Measurements from ENCODE around the gene SGTB. TPM values are rescaled to one million over a fixed set of nuclear protein-coding genes. Genes with fewer than 3 reads are reported as not detected.
A peak's percentile ranks its signal among the peaks of the same experiment; 100 is the strongest.
"Not testable (repeated sequence)": the region's sequence is repeated elsewhere in the genome, so short reads cannot be mapped to it uniquely, and the experiment has no call there.

Gene SGTB
- total RNA-seq, 2 donors from 2014 or later: 3.1 to 3.6 TPM

GRCh38 chr5:65624025-65624570, 97.8 kb downstream of the SGTB start, which contains the start of gene TRIM23:
TRIM23 (minus strand) TSS chr5:65624333; CDS start chr5:65624274, 59 bp downstream.
- intact Hi-C loops (cut with DNase I): no loop called here
- H3K4me3 ChIP-seq: peak within 1 kb of the TSS; percentile 80 to 85
- ATAC-seq: peak; percentile 97

GRCh38 chr5:65623482-65623881, 98.4 kb downstream of the SGTB start:
- Histone ChIP-seq H3K36me3 (replicated peaks in 1 of 2; ENCODE audit: insufficient read depth in 1 of 2, low read depth in 2 of 2) (no peaks in the 10 kb centered on the region), H3K27me3 (no peaks in the 10 kb centered on the region), H3K9me3 (no peaks in the 10 kb centered on the region), H3K4me1 (peaks cover 30% of the 10 kb centered on the region), H3K27ac (peak overlapping the region in 2 of 4 donors; percentile 60 to 81), H3K4me3 (peak overlapping the region; percentile 80 to 85)
- WGBS, 2 donors: 4% methylated on average over 9 of the region's 9 CpGs
- DNase-seq (no peak), ATAC-seq (no peak)
- intact Hi-C loops (cut with DNase I): no loop called here
- TF ChIP-seq, protein P1, sequence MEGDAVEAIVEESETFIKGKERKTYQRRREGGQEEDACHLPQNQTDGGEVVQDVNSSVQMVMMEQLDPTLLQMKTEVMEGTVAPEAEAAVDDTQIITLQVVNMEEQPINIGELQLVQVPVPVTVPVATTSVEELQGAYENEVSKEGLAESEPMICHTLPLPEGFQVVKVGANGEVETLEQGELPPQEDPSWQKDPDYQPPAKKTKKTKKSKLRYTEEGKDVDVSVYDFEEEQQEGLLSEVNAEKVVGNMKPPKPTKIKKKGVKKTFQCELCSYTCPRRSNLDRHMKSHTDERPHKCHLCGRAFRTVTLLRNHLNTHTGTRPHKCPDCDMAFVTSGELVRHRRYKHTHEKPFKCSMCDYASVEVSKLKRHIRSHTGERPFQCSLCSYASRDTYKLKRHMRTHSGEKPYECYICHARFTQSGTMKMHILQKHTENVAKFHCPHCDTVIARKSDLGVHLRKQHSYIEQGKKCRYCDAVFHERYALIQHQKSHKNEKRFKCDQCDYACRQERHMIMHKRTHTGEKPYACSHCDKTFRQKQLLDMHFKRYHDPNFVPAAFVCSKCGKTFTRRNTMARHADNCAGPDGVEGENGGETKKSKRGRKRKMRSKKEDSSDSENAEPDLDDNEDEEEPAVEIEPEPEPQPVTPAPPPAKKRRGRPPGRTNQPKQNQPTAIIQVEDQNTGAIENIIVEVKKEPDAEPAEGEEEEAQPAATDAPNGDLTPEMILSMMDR (IDR thresholded peaks at IDR 0.05): no peak

More at GRCh38 chr5:65624025-65624570, 97.8 kb downstream of the SGTB start, which contains the start of gene TRIM23:
- peaks cover 30% of the 10 kb centered on the region for H3K4me1 ChIP-seq
- no peaks in the 10 kb centered on the region for H3K27me3 ChIP-seq
- H3K36me3 ChIP-seq (replicated peaks in 1 of 2; ENCODE audit: insufficient read depth in 1 of 2, low read depth in 2 of 2): no peaks in the 10 kb centered on the region
- WGBS, 2 donors: 0 to 1% methylated on average over 19 to 32 of the region's 32 CpGs
- H3K9me3 ChIP-seq: no peaks in the 10 kb centered on the region
- peak within 1 kb of the TSS; percentile 54 to 89 (median 70) for H3K27ac ChIP-seq
- TF ChIP-seq, protein P1 (IDR thresholded peaks at IDR 0.05): no peak
- peak in 2 of 3 donors; percentile 50 to 59 for TF ChIP-seq POLR2A (IDR thresholded peaks at IDR 0.05)
- DNase-seq: peak; percentile 90 to 95 (median 92)

- WGBS, 2 donors: 83 to 89% methylated on average over 4 of the region's 4 CpGs
- H3K9me3 ChIP-seq; H3K27me3 ChIP-seq; ATAC-seq; H3K27ac ChIP-seq; H3K4me3 ChIP-seq; H3K36me3 ChIP-seq (replicated peaks in 1 of 2; ENCODE audit: insufficient read depth in 1 of 2, low read depth in 2 of 2); intact Hi-C loops (cut with DNase I); DNase-seq: not testable (repeated sequence)
- H3K4me1 ChIP-seq: peaks cover 30% of the 10 kb centered on the region
Measured at GRCh38 chr5:65621961-65622360, 99.9 kb downstream of the SGTB start.

- ATAC-seq (no peak), DNase-seq (no peak)
- no peak overlapping the region for H3K4me3 ChIP-seq
- H3K4me1 ChIP-seq: peaks cover 17% of the 10 kb centered on the region
- H3K27ac ChIP-seq: no peak overlapping the region
- 90 to 91% methylated on average over 4 of the region's 4 CpGs for WGBS, 2 donors
- H3K9me3 ChIP-seq: no peaks in the 10 kb centered on the region
- H3K27me3 ChIP-seq: no peaks in the 10 kb centered on the region
- no peaks in the 10 kb centered on the region for H3K36me3 ChIP-seq (replicated peaks in 1 of 2; ENCODE audit: insufficient read depth in 1 of 2, low read depth in 2 of 2)
- TF ChIP-seq, protein P1 (IDR thresholded peaks at IDR 0.05): no peak
- TF ChIP-seq POLR2A (IDR thresholded peaks at IDR 0.05): no peak
- intact Hi-C loops (cut with DNase I): no loop called here
Measured at GRCh38 chr5:65620021-65620420, 101.9 kb downstream of the SGTB start.

Other genes starting within 250 kb of the SGTB start
- under 1 TPM in 1 of 2 donors, not detected in 1; 0.78 TPM for gene ADAMTS6, start 240.2 kb downstream of the SGTB start, total RNA-seq
- 1 to 10 TPM in 1 of 2 donors, not detected in 1; 1.3 TPM for gene CENPK, start 158.9 kb downstream of the SGTB start, total RNA-seq
- gene PPWD1, start 158.8 kb downstream of the SGTB start, total RNA-seq: 10 to 100 TPM; 19.1 to 38.7 TPM
- 10 to 100 TPM in 1 of 2 donors, 1 to 10 TPM in 1; 6.2 to 17.5 TPM for gene TRIM23, start 97.8 kb downstream of the SGTB start, total RNA-seq
- 1 to 10 TPM; 1.0 to 3.6 TPM for gene SHLD3, start 97.1 kb downstream of the SGTB start, total RNA-seq
- gene TRAPPC13, start 97.1 kb downstream of the SGTB start, total RNA-seq: 10 to 100 TPM in 1 of 2 donors, 1 to 10 TPM in 1; 5.6 to 10.9 TPM
- gene NLN, start 96 bp upstream of the SGTB start, total RNA-seq: 1 to 10 TPM; 2.3 to 8.0 TPM
- gene ERBIN, start 204.5 kb upstream of the SGTB start, total RNA-seq: 10 to 100 TPM; 17.8 to 52.7 TPM

Measured in body of pancreas (tissue), 4 donors.